Measurements from ENCODE around the gene RGS12. TPM values are rescaled to one million over a fixed set of nuclear protein-coding genes. Genes with fewer than 3 reads are reported as not detected.

Gene RGS12
- total and polyA plus RNA-seq, 2 experiments from 2014 or later: 8.0 to 19.0 TPM

DNA sequence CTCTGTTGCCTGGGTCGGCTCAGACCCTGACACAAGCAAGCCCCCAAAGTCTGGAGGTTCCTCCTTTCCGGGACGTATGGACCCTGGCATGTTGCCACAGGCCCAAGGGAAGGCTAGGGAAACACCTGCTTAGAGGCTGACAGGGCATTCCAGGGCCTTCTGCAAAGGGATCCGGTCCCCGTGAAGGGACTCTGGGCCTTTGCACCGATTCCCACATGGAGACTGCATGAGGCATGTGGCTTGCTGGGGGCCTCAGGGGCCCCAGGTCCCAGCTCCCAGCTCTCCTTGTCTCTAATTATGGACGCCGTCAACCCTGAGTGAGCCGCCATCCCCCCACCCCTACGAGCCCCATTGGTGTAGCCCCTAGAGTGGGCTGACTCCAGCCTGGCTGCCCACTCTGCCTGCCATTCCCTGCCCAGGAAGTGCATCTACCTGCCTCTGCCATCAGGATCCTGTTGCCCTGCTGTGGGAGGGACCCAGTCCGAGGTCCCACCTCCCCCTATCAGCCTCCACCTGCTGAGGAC, 4.2 kb upstream of the RGS12 start:
- Histone ChIP-seq H3K9me2 (ENCODE audit: insufficient read depth) (no peaks in the 10 kb centered on the region), H3K36me3 (ENCODE audit: insufficient read depth) (no peaks in the 10 kb centered on the region), H3K79me2 (replicated peaks; ENCODE audit: insufficient read depth) (no peaks in the 10 kb centered on the region), H3K4me2 (no peak overlapping the region), H2AFZ (no peak overlapping the region), H3K4me3 (no peak overlapping the region), H3K4me1 (ENCODE audit: insufficient read depth) (no peaks in the 10 kb centered on the region; the same call in 1 of the 2 replicates), H3K27ac (ENCODE audit: low read depth) (no peak overlapping the region), H3K27me3 (ENCODE audit: insufficient read depth) (peaks cover 15% of the 10 kb centered on the region), H3F3A (replicated peaks; ENCODE audit: low read depth) (peaks cover 5% of the 10 kb centered on the region; the same call in 1 of the 2 replicates), H4K20me1 (replicated peaks; ENCODE audit: insufficient read depth) (no peaks in the 10 kb centered on the region)
- H3K36me3 Mint-ChIP-seq (ENCODE audit: low read depth): no peaks in the 10 kb centered on the region; the same call in 2 of the 3 replicates
- no peaks in the 10 kb centered on the region for H3K9me3 Mint-ChIP-seq
- H3K4me1 Mint-ChIP-seq: peaks cover 9% of the 10 kb centered on the region
- TF ChIP-seq NANOG (IDR thresholded peaks at IDR 0.05; ENCODE audit: borderline replicate concordance): no peak
- TF ChIP-seq STAT1 (IDR thresholded peaks at IDR 0.05; ENCODE audit: unreplicated experiment): no peak
- no peak for TF ChIP-seq POLR2AphosphoS5 (IDR thresholded peaks at IDR 0.05; ENCODE audit: low read depth)
- TF ChIP-seq, protein P1, sequence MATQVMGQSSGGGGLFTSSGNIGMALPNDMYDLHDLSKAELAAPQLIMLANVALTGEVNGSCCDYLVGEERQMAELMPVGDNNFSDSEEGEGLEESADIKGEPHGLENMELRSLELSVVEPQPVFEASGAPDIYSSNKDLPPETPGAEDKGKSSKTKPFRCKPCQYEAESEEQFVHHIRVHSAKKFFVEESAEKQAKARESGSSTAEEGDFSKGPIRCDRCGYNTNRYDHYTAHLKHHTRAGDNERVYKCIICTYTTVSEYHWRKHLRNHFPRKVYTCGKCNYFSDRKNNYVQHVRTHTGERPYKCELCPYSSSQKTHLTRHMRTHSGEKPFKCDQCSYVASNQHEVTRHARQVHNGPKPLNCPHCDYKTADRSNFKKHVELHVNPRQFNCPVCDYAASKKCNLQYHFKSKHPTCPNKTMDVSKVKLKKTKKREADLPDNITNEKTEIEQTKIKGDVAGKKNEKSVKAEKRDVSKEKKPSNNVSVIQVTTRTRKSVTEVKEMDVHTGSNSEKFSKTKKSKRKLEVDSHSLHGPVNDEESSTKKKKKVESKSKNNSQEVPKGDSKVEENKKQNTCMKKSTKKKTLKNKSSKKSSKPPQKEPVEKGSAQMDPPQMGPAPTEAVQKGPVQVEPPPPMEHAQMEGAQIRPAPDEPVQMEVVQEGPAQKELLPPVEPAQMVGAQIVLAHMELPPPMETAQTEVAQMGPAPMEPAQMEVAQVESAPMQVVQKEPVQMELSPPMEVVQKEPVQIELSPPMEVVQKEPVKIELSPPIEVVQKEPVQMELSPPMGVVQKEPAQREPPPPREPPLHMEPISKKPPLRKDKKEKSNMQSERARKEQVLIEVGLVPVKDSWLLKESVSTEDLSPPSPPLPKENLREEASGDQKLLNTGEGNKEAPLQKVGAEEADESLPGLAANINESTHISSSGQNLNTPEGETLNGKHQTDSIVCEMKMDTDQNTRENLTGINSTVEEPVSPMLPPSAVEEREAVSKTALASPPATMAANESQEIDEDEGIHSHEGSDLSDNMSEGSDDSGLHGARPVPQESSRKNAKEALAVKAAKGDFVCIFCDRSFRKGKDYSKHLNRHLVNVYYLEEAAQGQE (IDR thresholded peaks at IDR 0.05; ENCODE audit: unreplicated experiment): no peak
- DNase-seq (ENCODE audit: low spot score) (no peak), ATAC-seq (no peak)
- H3K27me3 Mint-ChIP-seq (ENCODE audit: insufficient read depth, low read depth, poor library complexity): peaks cover 26% of the 10 kb centered on the region
- no peak overlapping the region for H3K4me3 Mint-ChIP-seq
- H3K27ac Mint-ChIP-seq: no peak overlapping the region

DNA sequence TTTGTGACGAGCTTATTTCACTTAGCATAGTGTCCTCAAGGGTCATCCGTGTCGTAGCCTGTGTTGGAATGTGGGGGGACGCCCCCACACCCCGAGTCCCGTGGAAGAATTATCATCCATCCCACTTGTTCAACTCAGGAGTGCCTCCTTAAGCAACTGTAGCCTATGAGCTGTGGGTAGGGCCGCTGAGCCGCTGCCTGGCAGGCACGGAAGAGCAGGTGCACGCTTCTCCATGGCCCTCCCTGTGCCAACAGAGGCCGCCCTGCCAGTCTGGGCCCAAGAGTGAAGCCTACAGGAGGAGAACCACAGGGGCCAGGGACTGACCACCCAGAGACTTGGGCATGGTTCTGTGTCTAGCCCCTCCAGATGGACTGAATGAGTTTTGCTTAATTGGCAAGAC, 2.3 kb upstream of the RGS12 start:
- H3K4me3 Mint-ChIP-seq: 0 out of 3 replicates have a peak overlapping the region, but pooled peaks have one; percentile 7
- no peak for DNase-seq (ENCODE audit: low spot score)
- TF ChIP-seq, protein P2, sequence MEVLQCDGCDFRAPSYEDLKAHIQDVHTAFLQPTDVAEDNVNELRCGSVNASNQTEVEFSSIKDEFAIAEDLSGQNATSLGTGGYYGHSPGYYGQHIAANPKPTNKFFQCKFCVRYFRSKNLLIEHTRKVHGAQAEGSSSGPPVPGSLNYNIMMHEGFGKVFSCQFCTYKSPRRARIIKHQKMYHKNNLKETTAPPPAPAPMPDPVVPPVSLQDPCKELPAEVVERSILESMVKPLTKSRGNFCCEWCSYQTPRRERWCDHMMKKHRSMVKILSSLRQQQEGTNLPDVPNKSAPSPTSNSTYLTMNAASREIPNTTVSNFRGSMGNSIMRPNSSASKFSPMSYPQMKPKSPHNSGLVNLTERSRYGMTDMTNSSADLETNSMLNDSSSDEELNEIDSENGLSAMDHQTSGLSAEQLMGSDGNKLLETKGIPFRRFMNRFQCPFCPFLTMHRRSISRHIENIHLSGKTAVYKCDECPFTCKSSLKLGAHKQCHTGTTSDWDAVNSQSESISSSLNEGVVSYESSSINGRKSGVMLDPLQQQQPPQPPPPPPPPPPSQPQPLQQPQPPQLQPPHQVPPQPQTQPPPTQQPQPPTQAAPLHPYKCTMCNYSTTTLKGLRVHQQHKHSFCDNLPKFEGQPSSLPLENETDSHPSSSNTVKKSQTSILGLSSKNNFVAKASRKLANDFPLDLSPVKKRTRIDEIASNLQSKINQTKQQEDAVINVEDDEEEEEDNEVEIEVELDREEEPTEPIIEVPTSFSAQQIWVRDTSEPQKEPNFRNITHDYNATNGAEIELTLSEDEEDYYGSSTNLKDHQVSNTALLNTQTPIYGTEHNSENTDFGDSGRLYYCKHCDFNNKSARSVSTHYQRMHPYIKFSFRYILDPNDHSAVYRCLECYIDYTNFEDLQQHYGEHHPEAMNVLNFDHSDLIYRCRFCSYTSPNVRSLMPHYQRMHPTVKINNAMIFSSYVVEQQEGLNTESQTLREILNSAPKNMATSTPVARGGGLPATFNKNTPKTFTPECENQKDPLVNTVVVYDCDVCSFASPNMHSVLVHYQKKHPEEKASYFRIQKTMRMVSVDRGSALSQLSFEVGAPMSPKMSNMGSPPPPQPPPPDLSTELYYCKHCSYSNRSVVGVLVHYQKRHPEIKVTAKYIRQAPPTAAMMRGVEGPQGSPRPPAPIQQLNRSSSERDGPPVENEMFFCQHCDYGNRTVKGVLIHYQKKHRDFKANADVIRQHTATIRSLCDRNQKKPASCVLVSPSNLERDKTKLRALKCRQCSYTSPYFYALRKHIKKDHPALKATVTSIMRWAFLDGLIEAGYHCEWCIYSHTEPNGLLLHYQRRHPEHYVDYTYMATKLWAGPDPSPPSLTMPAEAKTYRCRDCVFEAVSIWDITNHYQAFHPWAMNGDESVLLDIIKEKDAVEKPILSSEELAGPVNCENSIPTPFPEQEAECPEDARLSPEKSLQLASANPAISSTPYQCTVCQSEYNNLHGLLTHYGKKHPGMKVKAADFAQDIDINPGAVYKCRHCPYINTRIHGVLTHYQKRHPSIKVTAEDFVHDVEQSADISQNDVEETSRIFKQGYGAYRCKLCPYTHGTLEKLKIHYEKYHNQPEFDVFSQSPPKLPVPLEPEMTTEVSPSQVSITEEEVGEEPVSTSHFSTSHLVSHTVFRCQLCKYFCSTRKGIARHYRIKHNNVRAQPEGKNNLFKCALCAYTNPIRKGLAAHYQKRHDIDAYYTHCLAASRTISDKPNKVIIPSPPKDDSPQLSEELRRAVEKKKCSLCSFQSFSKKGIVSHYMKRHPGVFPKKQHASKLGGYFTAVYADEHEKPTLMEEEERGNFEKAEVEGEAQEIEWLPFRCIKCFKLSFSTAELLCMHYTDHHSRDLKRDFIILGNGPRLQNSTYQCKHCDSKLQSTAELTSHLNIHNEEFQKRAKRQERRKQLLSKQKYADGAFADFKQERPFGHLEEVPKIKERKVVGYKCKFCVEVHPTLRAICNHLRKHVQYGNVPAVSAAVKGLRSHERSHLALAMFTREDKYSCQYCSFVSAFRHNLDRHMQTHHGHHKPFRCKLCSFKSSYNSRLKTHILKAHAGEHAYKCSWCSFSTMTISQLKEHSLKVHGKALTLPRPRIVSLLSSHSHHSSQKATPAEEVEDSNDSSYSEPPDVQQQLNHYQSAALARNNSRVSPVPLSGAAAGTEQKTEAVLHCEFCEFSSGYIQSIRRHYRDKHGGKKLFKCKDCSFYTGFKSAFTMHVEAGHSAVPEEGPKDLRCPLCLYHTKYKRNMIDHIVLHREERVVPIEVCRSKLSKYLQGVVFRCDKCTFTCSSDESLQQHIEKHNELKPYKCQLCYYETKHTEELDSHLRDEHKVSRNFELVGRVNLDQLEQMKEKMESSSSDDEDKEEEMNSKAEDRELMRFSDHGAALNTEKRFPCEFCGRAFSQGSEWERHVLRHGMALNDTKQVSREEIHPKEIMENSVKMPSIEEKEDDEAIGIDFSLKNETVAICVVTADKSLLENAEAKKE (CRISPR knock-in tag; IDR thresholded peaks at IDR 0.05): no peak
- no peak for TF ChIP-seq CREB1 (CRISPR knock-in tag; IDR thresholded peaks at IDR 0.05; ENCODE audit: low read depth)
- TF ChIP-seq, protein P1 (IDR thresholded peaks at IDR 0.05; ENCODE audit: unreplicated experiment): no peak
- TF ChIP-seq POLR2AphosphoS5 (IDR thresholded peaks at IDR 0.05; ENCODE audit: low read depth): no peak
- TF ChIP-seq JUNB (IDR thresholded peaks at IDR 0.05; ENCODE audit: unreplicated experiment): no peak
- no peak for TF ChIP-seq EZH2 (IDR thresholded peaks at IDR 0.05; ENCODE audit: low read depth, unreplicated experiment)

More for the DNA sequence above, 2.3 kb upstream of the RGS12 start:
- Mint-ChIP-seq H3K36me3 (ENCODE audit: low read depth) (no peaks in the 10 kb centered on the region; the same call in 2 of the 3 replicates), H3K27ac (no peak overlapping the region), H3K27me3 (ENCODE audit: insufficient read depth, low read depth, poor library complexity) (peaks cover 34% of the 10 kb centered on the region), H3K9me3 (no peaks in the 10 kb centered on the region), H3K4me1 (peaks cover 18% of the 10 kb centered on the region)
- H3K9me2 ChIP-seq (ENCODE audit: insufficient read depth): no peaks in the 10 kb centered on the region
- peaks cover 5% of the 10 kb centered on the region; the same call in 1 of the 2 replicates for H3F3A ChIP-seq (replicated peaks; ENCODE audit: low read depth)
- H3K4me1 ChIP-seq (ENCODE audit: insufficient read depth): peaks cover 8% of the 10 kb centered on the region
- no peaks in the 10 kb centered on the region for H4K20me1 ChIP-seq (replicated peaks; ENCODE audit: insufficient read depth)
- no peak overlapping the region for H2AFZ ChIP-seq
- no peak overlapping the region for H3K4me2 ChIP-seq
- no peaks in the 10 kb centered on the region for H3K36me3 ChIP-seq (ENCODE audit: insufficient read depth)
- H3K79me2 ChIP-seq (replicated peaks; ENCODE audit: insufficient read depth): no peaks in the 10 kb centered on the region
- H3K27me3 ChIP-seq (ENCODE audit: insufficient read depth): peaks cover 15% of the 10 kb centered on the region
- no peak overlapping the region for H3K4me3 ChIP-seq
- ATAC-seq: no peak
- H3K27ac ChIP-seq (ENCODE audit: low read depth): no peak overlapping the region

All from GM23338 (cell line).